ENCODE measurements around the gene DOCK6.
A peak's percentile ranks its signal among the peaks of the same experiment; 100 is the strongest.

The DOCK6 gene

GRCh38 chr19:11209839-11210655, 52.3 kb downstream of the DOCK6 start:
- no peak for DNase-seq
- TF ChIP-seq, protein P1, sequence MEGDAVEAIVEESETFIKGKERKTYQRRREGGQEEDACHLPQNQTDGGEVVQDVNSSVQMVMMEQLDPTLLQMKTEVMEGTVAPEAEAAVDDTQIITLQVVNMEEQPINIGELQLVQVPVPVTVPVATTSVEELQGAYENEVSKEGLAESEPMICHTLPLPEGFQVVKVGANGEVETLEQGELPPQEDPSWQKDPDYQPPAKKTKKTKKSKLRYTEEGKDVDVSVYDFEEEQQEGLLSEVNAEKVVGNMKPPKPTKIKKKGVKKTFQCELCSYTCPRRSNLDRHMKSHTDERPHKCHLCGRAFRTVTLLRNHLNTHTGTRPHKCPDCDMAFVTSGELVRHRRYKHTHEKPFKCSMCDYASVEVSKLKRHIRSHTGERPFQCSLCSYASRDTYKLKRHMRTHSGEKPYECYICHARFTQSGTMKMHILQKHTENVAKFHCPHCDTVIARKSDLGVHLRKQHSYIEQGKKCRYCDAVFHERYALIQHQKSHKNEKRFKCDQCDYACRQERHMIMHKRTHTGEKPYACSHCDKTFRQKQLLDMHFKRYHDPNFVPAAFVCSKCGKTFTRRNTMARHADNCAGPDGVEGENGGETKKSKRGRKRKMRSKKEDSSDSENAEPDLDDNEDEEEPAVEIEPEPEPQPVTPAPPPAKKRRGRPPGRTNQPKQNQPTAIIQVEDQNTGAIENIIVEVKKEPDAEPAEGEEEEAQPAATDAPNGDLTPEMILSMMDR (IDR thresholded peaks at IDR 0.05), result no peak
- peaks cover 0 to 5% (median 4%) of the 10 kb centered on the region in 4 donors for H3K4me1 ChIP-seq
- no peak overlapping the region for H3K27ac ChIP-seq
- intact Hi-C loops (cut with DNase I; ENCODE audit: low total_unique reads), result loop anchor here (2.0 kb wide), 1 partner anchor 171 kb away; no protein-coding TSS in a partner anchor
- no peaks in the 10 kb centered on the region for H3K9me3 ChIP-seq
- no peaks in the 10 kb centered on the region for H3K27me3 ChIP-seq
- H3K36me3 ChIP-seq, result peaks cover under 1 to 64% (median 8%) of the 10 kb centered on the region in 3 donors
- no peak overlapping the region for H3K4me3 ChIP-seq

DNA sequence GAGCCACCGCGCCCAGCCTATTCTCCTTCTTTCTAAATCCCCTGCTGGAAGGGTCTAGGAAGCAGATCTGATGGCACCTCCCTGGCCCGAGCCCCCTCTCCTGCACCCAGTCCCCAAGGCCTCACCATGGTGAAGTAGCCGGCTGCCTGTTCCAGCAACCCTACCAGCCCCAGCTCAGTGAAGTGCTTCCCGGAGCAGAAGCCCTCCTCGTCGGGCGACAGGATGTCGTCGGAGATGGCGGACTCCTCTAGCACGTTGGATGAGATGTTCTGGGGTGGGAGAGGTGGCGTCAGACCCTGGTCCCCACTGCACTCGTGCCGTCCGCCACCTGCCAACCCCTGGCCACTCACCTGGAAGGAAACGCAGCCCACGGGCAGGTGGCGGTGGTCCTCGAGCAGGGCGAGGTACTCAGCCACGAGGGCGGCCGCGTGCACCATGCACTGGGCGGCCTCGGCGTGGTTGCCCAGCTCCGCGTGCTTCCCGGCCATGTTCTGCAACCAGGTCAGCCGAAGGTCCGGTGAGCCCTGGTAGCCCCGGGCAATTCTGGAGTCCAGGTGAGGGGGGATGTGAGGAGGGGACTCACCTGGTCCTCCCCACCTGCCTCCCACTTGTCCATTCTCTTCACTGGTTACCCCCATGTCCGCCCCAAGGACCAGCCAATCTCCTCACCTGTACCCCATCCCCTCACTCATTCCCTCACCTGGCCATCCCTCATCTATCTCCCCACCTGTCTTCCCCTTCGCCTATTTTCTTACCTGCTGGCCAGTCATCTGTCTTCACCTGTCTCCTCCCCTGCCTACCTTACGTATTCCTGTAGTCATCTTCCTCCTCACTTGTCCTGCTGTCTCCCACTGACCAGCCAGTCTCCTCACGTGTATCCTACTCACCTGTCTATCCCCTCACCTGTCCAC, 53.5 kb downstream of the DOCK6 start:
- peaks cover 0 to 17% (median 16%) of the 10 kb centered on the region in 4 donors for H3K4me1 ChIP-seq
- H3K27ac ChIP-seq, result no peak overlapping the region
- no peak overlapping the region for H3K4me3 ChIP-seq
- TF ChIP-seq, protein P1 (IDR thresholded peaks at IDR 0.05), result no peak
- H3K36me3 ChIP-seq, result peaks cover 0 to 52% (median 0%) of the 10 kb centered on the region in 3 donors
- no peaks in the 10 kb centered on the region for H3K27me3 ChIP-seq
- intact Hi-C loops (cut with DNase I; ENCODE audit: low total_unique reads), result loop anchor here (2.0 kb wide), 1 partner anchor 170 kb away; no protein-coding TSS in a partner anchor
- H3K9me3 ChIP-seq, result no peaks in the 10 kb centered on the region
- no peak for DNase-seq

DNA sequence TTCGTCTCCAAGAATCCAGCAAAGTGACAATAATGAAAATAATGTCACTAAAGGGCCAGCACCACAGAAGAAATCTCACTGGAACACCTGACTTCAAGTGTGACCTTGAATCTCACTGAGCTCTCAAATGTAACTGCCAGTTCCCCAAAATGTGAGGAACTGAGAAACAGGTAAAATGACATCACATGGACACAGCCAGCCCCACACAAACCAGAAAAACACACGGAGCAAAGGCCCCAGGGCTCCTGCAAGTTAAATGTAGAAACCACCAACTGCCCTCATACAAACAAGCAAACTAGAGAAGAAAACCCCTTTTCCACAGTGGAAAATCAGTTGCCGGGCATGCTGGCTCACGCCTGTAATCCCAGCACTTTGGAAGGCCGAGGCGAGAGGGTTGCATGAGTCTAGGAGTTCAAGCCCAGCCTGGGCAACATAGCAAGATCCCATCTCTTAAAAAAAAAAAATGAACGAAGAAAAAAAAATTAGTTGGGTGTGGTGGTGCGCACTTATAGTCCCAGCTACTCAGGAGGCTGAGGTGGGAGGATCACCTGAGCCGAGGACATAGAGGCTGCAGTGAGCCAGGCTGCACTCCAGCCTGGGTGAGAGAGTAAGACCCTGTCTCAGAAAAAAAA, 56.3 kb downstream of the DOCK6 start:
- Histone ChIP-seq H3K4me3 (no peak overlapping the region), H3K4me1 (peaks cover 0 to 38% (median 28%) of the 10 kb centered on the region in 4 donors), H3K36me3 (peaks cover 0 to 33% (median 5%) of the 10 kb centered on the region in 3 donors), H3K27ac (peak overlapping the region; percentile 94 to 98), H3K27me3 (no peaks in the 10 kb centered on the region), H3K9me3 (no peaks in the 10 kb centered on the region)
- TF ChIP-seq, protein P1 (IDR thresholded peaks at IDR 0.05), result no peak
- intact Hi-C loops (cut with DNase I; ENCODE audit: low total_unique reads), result loop anchor here (2.0 kb wide), 1 partner anchor 69 kb away; no protein-coding TSS in a partner anchor
- no peak for DNase-seq

GRCh38 chr19:11204943-11205349, 57.4 kb downstream of the DOCK6 start:
- Histone ChIP-seq H3K27me3 (no peaks in the 10 kb centered on the region), H3K36me3 (peaks cover 0 to 37% (median 10%) of the 10 kb centered on the region in 3 donors), H3K9me3 (no peaks in the 10 kb centered on the region), H3K4me3 (no peak overlapping the region), H3K4me1 (peaks cover 0 to 41% (median 28%) of the 10 kb centered on the region in 4 donors), H3K27ac (peak overlapping the region; percentile 94 to 98)
- peak; percentile 68 to 87 for DNase-seq
- TF ChIP-seq, protein P1 (IDR thresholded peaks at IDR 0.05), result no peak
- intact Hi-C loops (cut with DNase I; ENCODE audit: low total_unique reads), result loop anchor here (2.0 to 5.0 kb wide), 2 partner anchors 68 to 118 kb away; partner anchors contain the start of gene LDLR

GRCh38 chr19:11204076-11204602, 58.2 kb downstream of the DOCK6 start:
- TF ChIP-seq, protein P1 (IDR thresholded peaks at IDR 0.05), result no peak
- intact Hi-C loops (cut with DNase I; ENCODE audit: low total_unique reads), result loop anchor here (2.0 to 5.0 kb wide), 2 partner anchors 67 to 117 kb away; partner anchors contain the start of gene LDLR
- H3K27me3 ChIP-seq, result no peaks in the 10 kb centered on the region
- no peak for DNase-seq
- H3K4me3 ChIP-seq, result peak overlapping the region; percentile 18 to 30
- H3K27ac ChIP-seq, result peak overlapping the region; percentile 94 to 98
- H3K9me3 ChIP-seq, result no peaks in the 10 kb centered on the region
- peaks cover 0 to 49% (median 33%) of the 10 kb centered on the region in 4 donors for H3K4me1 ChIP-seq
- peaks cover 0 to 34% (median 10%) of the 10 kb centered on the region in 3 donors for H3K36me3 ChIP-seq
